ENCODE results near the gene IL22RA1. TPM values are rescaled to one million over a fixed set of nuclear protein-coding genes. Genes with fewer than 3 reads are reported as not detected.

Gene IL22RA1
- total RNA-seq, 1 experiment from 2014 or later = 1.2 TPM

- TF ChIP-seq EZH2phosphoT487 (IDR thresholded peaks at IDR 0.05; ENCODE audit: borderline replicate concordance, low read length) (no peak), EZH2 (IDR thresholded peaks at IDR 0.05; ENCODE audit: low read length, unreplicated experiment) (no peak), CTCF (conservative IDR thresholded peaks at IDR 0.05; ENCODE audit: low read depth, low read length) (no peak)
- Histone ChIP-seq H3K36me3 (ENCODE audit: low read depth, low read length) (no peaks in the 10 kb centered on the region), H3K79me2 (ENCODE audit: low read length) (no peaks in the 10 kb centered on the region), H3K9me2 (replicated peaks; ENCODE audit: low read length) (no peaks in the 10 kb centered on the region), H3K27me3 (ENCODE audit: low read length) (no peaks in the 10 kb centered on the region), H3K4me3 (ENCODE audit: low read length) (no peak overlapping the region), H3K9me3 (ENCODE audit: low read length) (no peaks in the 10 kb centered on the region), H3F3A (ENCODE audit: low read length, unreplicated experiment) (no peaks in the 10 kb centered on the region), H4K20me1 (ENCODE audit: low read length) (no peaks in the 10 kb centered on the region), H3K4me2 (ENCODE audit: low read length) (peak overlapping the region; percentile 24; the same call in 1 of the 2 replicates), H3K9ac (ENCODE audit: low read length) (no peak overlapping the region), H3K4me1 (ENCODE audit: insufficient read depth, low read length) (peaks cover 34% of the 10 kb centered on the region), H2AFZ (ENCODE audit: low read length) (no peak overlapping the region), H3K27ac (ENCODE audit: low read length) (0 out of 2 replicates have a peak overlapping the region, but pooled peaks have one; percentile 22)
- intact Hi-C loops (cut with micrococcal nuclease) = loop anchor here (10.0 kb wide), 1 partner anchor 153 kb away; no protein-coding TSS in a partner anchor
- BruUV-seq (replicated peaks) = no TSS peak
- ChIA-PET POLR2A (ENCODE audit: unreplicated experiment) (interaction anchor here (0.5 kb wide), 1 partner anchor 158 kb away, joined by 3 read pairs; the partner anchor contains the start of gene PNRC2), CTCF (interaction anchor here (0.7 kb wide), 1 partner anchor 13 kb away, joined by 4 read pairs; no protein-coding TSS in a partner anchor)
- peak; percentile 86 for DNase-seq
- ATAC-seq = peak; percentile 80
These were observed 25.1 kb downstream of the IL22RA1 start for GRCh38 chr1:24117722-24118409.

GRCh38 chr1:24117132-24117531 lies 25.8 kb downstream of the IL22RA1 start:
- POLR2A ChIA-PET (ENCODE audit: unreplicated experiment) = interaction anchor here (0.6 kb wide), 1 partner anchor 316 kb away, joined by 3 read pairs; no protein-coding TSS in a partner anchor
- CTCF ChIA-PET = interaction anchor here (0.7 kb wide), 1 partner anchor 14 kb away, joined by 4 read pairs; no protein-coding TSS in a partner anchor
- no peak overlapping the region for H3K4me3 ChIP-seq (ENCODE audit: low read length)
- no peak overlapping the region for H3K9ac ChIP-seq (ENCODE audit: low read length)
- no peak overlapping the region for H3K27ac ChIP-seq (ENCODE audit: low read length)
- no peak overlapping the region for H2AFZ ChIP-seq (ENCODE audit: low read length)
- H3K4me1 ChIP-seq (ENCODE audit: insufficient read depth, low read length) = peaks cover 37% of the 10 kb centered on the region
- BruUV-seq (replicated peaks) = no TSS peak
- no peaks in the 10 kb centered on the region for H4K20me1 ChIP-seq (ENCODE audit: low read length)
- no peak for ATAC-seq
- H3K27me3 ChIP-seq (ENCODE audit: low read length) = no peaks in the 10 kb centered on the region
- TF ChIP-seq EZH2phosphoT487 (IDR thresholded peaks at IDR 0.05; ENCODE audit: borderline replicate concordance, low read length) (no peak), CTCF (conservative IDR thresholded peaks at IDR 0.05; ENCODE audit: low read depth, low read length) (no peak), EZH2 (IDR thresholded peaks at IDR 0.05; ENCODE audit: low read length, unreplicated experiment) (no peak)
- H3K36me3 ChIP-seq (ENCODE audit: low read depth, low read length) = no peaks in the 10 kb centered on the region
- H3K4me2 ChIP-seq (ENCODE audit: low read length) = no peak overlapping the region
- H3K79me2 ChIP-seq (ENCODE audit: low read length) = no peaks in the 10 kb centered on the region
- H3K9me3 ChIP-seq (ENCODE audit: low read length) = no peaks in the 10 kb centered on the region
- H3K9me2 ChIP-seq (replicated peaks; ENCODE audit: low read length) = no peaks in the 10 kb centered on the region
- intact Hi-C loops (cut with micrococcal nuclease) = loop anchor here (10.0 kb wide), 1 partner anchor 152 kb away; no protein-coding TSS in a partner anchor
- no peaks in the 10 kb centered on the region for H3F3A ChIP-seq (ENCODE audit: low read length, unreplicated experiment)
- no peak for DNase-seq

- Histone ChIP-seq H3K9me2 (replicated peaks; ENCODE audit: low read length) (no peaks in the 10 kb centered on the region), H3K4me1 (ENCODE audit: insufficient read depth, low read length) (peaks cover 31% of the 10 kb centered on the region), H3K4me2 (ENCODE audit: low read length) (no peak overlapping the region), H4K20me1 (ENCODE audit: low read length) (no peaks in the 10 kb centered on the region), H3K27me3 (ENCODE audit: low read length) (no peaks in the 10 kb centered on the region), H3F3A (ENCODE audit: low read length, unreplicated experiment) (no peaks in the 10 kb centered on the region), H3K27ac (ENCODE audit: low read length) (no peak overlapping the region), H3K4me3 (ENCODE audit: low read length) (no peak overlapping the region), H3K9me3 (ENCODE audit: low read length) (no peaks in the 10 kb centered on the region), H3K9ac (ENCODE audit: low read length) (no peak overlapping the region), H2AFZ (ENCODE audit: low read length) (no peak overlapping the region), H3K79me2 (ENCODE audit: low read length) (no peaks in the 10 kb centered on the region), H3K36me3 (ENCODE audit: low read depth, low read length) (no peaks in the 10 kb centered on the region)
- POLR2A ChIA-PET (ENCODE audit: unreplicated experiment) = no interaction called here
- CTCF ChIA-PET = no interaction called here
- intact Hi-C loops (cut with micrococcal nuclease) = loop anchor here (10.0 kb wide), 1 partner anchor 150 kb away; no protein-coding TSS in a partner anchor
- TF ChIP-seq EZH2 (IDR thresholded peaks at IDR 0.05; ENCODE audit: low read length, unreplicated experiment) = no peak
- TF ChIP-seq CTCF (conservative IDR thresholded peaks at IDR 0.05; ENCODE audit: low read depth, low read length) = no peak
- no peak for TF ChIP-seq EZH2phosphoT487 (IDR thresholded peaks at IDR 0.05; ENCODE audit: borderline replicate concordance, low read length)
- ATAC-seq (no peak), DNase-seq (no peak)
- no TSS peak for BruUV-seq (replicated peaks)
These were observed 28.2 kb downstream of the IL22RA1 start for GRCh38 chr1:24114753-24115152.

Data from PC-3 (cell line).